Colonic mucosa (tissue), 4 donors: ENCODE results near the gene MAP3K7CL. TPM values are rescaled to one million over a fixed set of nuclear protein-coding genes. Genes with fewer than 3 reads are reported as not detected.
A peak's percentile ranks its signal among the peaks of the same experiment; 100 is the strongest.

Source experiments
- DNase-seq: peaks from one replicate; pipeline ENCODE4 v3.0.0-alpha.2; 2020
- H3K27ac ChIP-seq: fragments of 200-600 bp; one replicate; pipeline ENCODE4 v1.8.0; 2021
- H3K27me3 ChIP-seq: fragments of 200-600 bp; one replicate; pipeline ENCODE4 v1.8.0; 2021
- H3K36me3 ChIP-seq: fragments of 200-600 bp; one replicate; pipeline ENCODE4 v1.8.0; 2021
- H3K4me1 ChIP-seq: fragments of 200-600 bp; one replicate; pipeline ENCODE4 v1.8.0; 2021; ENCODE audit warnings: mild to moderate bottlenecking
- H3K4me3 ChIP-seq: fragments of 200-600 bp; one replicate; pipeline ENCODE4 v1.8.0; 2021
- H3K9ac ChIP-seq, 2 donors: one replicate each; pipeline ENCODE4 v1.7.0; 2013; ENCODE audit warnings: control low read depth in 2 of 2, low read depth in 2 of 2, low read length in 2 of 2
- H3K9me3 ChIP-seq: fragments of 200-600 bp; one replicate; pipeline ENCODE4 v1.8.0; 2021
- intact Hi-C: fragments of 100-400 bp; cut with DNase I; formaldehyde crosslinking; loops from one replicate; pipeline ENCODE4 v1.14.1; 2022
- total RNA-seq, 2 donors: library from RNA; stranded (reverse); fragmentation: NEBNext Ultra II Directional in 1 of 2; extraction: Animal tissue kit (Norgen Biotek cat#: 25700) in 1 of 2; gene quantifications; one replicate each; pipeline ENCODE4 v1.2.1, GENCODE V29; 2021
- TF ChIP-seq, protein P1 (sequence below): fragments of 200-600 bp; IDR thresholded peaks from one replicate; pipeline ENCODE4 v1.8.0; 2022; ENCODE audit warnings: antibody characterized with exemption, mild to moderate bottlenecking
- donor health status: healthy.
- donor health status: DM: no; HTN: no; CAD: no.
- donor health status: DM: no; HTN: no; CAD: no.

Gene MAP3K7CL
- total RNA-seq, 2 donors from 2014 or later, result 1.9 to 3.4 TPM

DNA sequence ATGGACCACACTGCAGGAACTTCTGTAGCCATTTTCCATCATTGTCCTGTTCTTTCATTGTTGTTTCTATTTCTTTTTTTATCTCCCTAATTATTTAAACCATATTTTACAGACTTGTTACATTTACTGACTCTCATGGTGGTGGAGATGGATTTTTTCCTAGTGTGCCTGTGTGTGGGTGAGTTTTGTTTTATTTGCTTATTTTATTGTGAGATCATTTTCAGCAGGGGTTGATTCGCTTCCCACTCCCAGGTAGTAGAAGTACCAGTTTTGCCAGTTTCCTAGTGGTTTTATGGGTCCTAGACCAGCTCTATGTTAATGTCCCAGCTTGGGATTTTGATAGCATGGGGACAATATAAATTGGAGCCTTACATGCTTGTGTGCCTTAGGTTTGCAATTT, 88.3 kb downstream of the MAP3K7CL start:
- peak; percentile 67 for DNase-seq
- H3K27me3 ChIP-seq, result no peaks in the 10 kb centered on the region
- H3K9ac ChIP-seq, result peak overlapping the region in 1 of 2 donors; percentile 22
- H3K36me3 ChIP-seq, result no peaks in the 10 kb centered on the region
- intact Hi-C loops, result no loop called here
- H3K4me1 ChIP-seq, result peaks cover 5% of the 10 kb centered on the region
- no peaks in the 10 kb centered on the region for H3K9me3 ChIP-seq
- TF ChIP-seq, protein P1, sequence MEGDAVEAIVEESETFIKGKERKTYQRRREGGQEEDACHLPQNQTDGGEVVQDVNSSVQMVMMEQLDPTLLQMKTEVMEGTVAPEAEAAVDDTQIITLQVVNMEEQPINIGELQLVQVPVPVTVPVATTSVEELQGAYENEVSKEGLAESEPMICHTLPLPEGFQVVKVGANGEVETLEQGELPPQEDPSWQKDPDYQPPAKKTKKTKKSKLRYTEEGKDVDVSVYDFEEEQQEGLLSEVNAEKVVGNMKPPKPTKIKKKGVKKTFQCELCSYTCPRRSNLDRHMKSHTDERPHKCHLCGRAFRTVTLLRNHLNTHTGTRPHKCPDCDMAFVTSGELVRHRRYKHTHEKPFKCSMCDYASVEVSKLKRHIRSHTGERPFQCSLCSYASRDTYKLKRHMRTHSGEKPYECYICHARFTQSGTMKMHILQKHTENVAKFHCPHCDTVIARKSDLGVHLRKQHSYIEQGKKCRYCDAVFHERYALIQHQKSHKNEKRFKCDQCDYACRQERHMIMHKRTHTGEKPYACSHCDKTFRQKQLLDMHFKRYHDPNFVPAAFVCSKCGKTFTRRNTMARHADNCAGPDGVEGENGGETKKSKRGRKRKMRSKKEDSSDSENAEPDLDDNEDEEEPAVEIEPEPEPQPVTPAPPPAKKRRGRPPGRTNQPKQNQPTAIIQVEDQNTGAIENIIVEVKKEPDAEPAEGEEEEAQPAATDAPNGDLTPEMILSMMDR, result no peak
- H3K27ac ChIP-seq, result peak overlapping the region; percentile 70
- H3K4me3 ChIP-seq, result no peak overlapping the region

DNA sequence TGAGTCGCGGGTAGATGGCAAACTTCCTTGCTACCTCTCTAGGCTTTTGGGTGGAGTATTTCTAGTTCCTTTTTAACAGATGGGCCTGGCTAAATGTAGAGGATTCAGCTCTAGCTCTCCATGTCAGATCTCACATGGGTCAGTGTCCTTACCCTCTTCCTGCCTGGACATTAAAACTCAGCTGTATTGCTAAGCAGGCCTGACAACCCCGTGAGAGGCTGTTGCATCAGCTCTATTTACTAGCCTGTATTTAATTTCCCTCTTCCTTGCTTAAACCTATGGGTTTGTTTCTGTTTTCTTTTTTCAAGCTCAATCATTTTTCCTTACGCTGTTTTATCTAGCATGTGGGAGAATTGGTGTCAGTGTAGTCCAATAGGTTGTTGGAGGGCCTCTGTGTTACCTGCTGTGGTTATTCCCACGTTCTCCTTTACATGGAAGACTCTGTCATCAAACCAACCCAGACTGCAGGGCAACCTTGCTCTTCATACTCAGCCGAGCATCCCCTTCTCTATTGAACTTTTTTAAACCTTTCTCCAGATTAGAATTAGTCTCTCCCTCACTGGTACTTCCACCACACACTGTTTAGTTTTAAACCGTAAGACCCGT, 88.8 kb downstream of the MAP3K7CL start:
- no peak overlapping the region for H3K4me3 ChIP-seq
- DNase-seq, result peak; percentile 39
- no peaks in the 10 kb centered on the region for H3K27me3 ChIP-seq
- peak overlapping the region; percentile 70 for H3K27ac ChIP-seq
- peak overlapping the region in 1 of 2 donors; percentile 22 for H3K9ac ChIP-seq
- H3K36me3 ChIP-seq, result no peaks in the 10 kb centered on the region
- H3K9me3 ChIP-seq, result no peaks in the 10 kb centered on the region
- H3K4me1 ChIP-seq, result peaks cover 5% of the 10 kb centered on the region
- TF ChIP-seq, protein P1, result no peak
- intact Hi-C loops, result no loop called here

DNA sequence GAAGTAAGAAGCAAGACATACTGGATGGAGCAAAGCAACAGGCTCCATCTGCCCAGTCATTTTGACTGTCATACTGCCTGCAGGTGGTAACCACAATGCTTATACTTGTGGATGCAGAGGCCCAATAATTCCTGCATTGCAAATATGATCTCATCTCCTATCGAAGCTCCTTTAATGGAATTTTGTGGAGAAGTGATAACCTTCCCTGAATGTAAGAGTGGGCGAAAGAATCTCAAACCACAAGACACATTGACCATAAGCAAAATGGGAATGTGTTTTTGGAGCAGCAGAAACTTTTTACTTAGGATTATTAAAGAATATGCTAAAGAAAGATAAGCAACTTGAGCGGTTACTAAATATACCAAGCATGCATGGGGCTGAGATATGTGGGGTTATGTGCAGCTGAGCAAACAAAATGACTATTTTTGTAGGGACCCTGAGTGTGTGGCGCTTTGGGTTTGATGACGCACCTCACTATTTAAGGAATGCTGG, 90.9 kb downstream of the MAP3K7CL start:
- Histone ChIP-seq H3K9me3 (no peaks in the 10 kb centered on the region), H3K36me3 (no peaks in the 10 kb centered on the region), H3K4me3 (no peak overlapping the region), H3K4me1 (peaks cover 5% of the 10 kb centered on the region), H3K27me3 (no peaks in the 10 kb centered on the region), H3K9ac (no peak overlapping the region), H3K27ac (no peak overlapping the region)
- TF ChIP-seq, protein P1, result no peak
- DNase-seq, result no peak
- intact Hi-C loops, result no loop called here

DNA sequence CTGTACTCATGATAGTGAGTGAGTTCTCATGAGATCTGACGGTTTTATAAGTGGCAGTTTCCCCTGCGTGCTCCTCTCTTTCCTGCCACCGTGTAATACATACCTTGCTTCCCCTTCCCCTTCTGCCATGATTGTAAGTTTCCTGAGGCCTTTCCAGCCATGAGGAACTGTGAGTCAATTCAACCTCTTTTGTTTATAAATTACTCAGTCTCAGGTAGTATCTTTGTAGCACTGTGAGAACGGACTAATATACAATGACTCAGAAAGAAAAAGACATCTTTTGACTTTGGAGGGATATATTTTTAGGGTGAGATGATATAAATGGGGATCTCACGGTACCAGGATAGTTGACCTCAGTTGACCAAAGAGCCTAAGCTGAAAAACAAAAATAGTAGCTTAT, 93.6 kb downstream of the MAP3K7CL start:
- Histone ChIP-seq H3K4me3 (no peak overlapping the region), H3K36me3 (no peaks in the 10 kb centered on the region), H3K27me3 (no peaks in the 10 kb centered on the region), H3K4me1 (peaks cover 5% of the 10 kb centered on the region), H3K9ac (no peak overlapping the region), H3K27ac (no peak overlapping the region), H3K9me3 (no peaks in the 10 kb centered on the region)
- intact Hi-C loops, result no loop called here
- DNase-seq, result no peak
- TF ChIP-seq, protein P1, result no peak

Other genes starting within 250 kb of the MAP3K7CL start
- gene LTN1, start 137.8 kb upstream of the MAP3K7CL start, total RNA-seq, result 10 to 100 TPM; 21.1 to 33.2 TPM
- 10 to 100 TPM in 1 of 2 donors, 1 to 10 TPM in 1; 8.4 to 11.1 TPM for gene RWDD2B, start 111.3 kb upstream of the MAP3K7CL start, total RNA-seq
- gene USP16, start 106.0 kb upstream of the MAP3K7CL start, total RNA-seq, result 10 to 100 TPM; 33.3 to 34.2 TPM
- 100 to 1,000 TPM; 106 to 190 TPM for gene CCT8, start 57.0 kb upstream of the MAP3K7CL start, total RNA-seq
- 10 to 100 TPM; 33.2 to 66.9 TPM for gene BACH1, start 168.3 kb downstream of the MAP3K7CL start, total RNA-seq